WTC11 (cell line): ENCODE results near the gene WRAP53.

Experiments used
- CTCF ChIP-seq: fragments of 200-600 bp; IDR thresholded peaks from 2 replicates; pipeline ENCODE4 v1.8.0; 2022; ENCODE audit warnings: antibody characterized with exemption
- FOXK1 ChIP-seq: sonication (generic); formaldehyde crosslinking; IDR thresholded peaks from 2 replicates; pipeline ENCODE4 v1.8.0; 2022; ENCODE audit warnings: mild to moderate bottlenecking, moderate library complexity, missing genetic modification reagents
- TCF7 ChIP-seq: sonication (generic); formaldehyde crosslinking; IDR thresholded peaks from 2 replicates; pipeline ENCODE4 v1.8.0; 2022; ENCODE audit warnings: mild to moderate bottlenecking, low read depth, missing genetic modification reagents, moderate library complexity
- ZNF671 ChIP-seq: fragments of 250-450 bp; sonication (Bioruptor Pico); IDR thresholded peaks from 2 replicates; pipeline ENCODE4 v1.8.0; 2021; ENCODE audit warnings: mild to moderate bottlenecking

GRCh38 chr17:7702776-7703175, 14.5 kb downstream of the WRAP53 start:
- TF ChIP-seq TCF7 (CRISPR knock-in tag): no peak
- TF ChIP-seq ZNF671: no peak
- no peak for TF ChIP-seq FOXK1 (CRISPR knock-in tag)
- TF ChIP-seq CTCF: no peak
